Parathyroid adenoma (tissue), 2 donors: Measurements from ENCODE around the gene CCDC182.

Experiments used
- H2AFZ ChIP-seq: fragments of 300-600 bp; sonication (generic); one replicate; pipeline ENCODE4 v1.7.0; 2017; ENCODE audit warnings: antibody characterized with exemption, mild to moderate bottlenecking
- H3K27ac ChIP-seq: fragments of 300-600 bp; sonication (generic); one replicate; pipeline ENCODE4 v1.7.0; 2017
- H3K27me3 ChIP-seq: fragments of 300-600 bp; sonication (generic); one replicate; pipeline ENCODE4 v1.7.0; 2017; ENCODE audit warnings: low read length; ENCODE audit not compliant: control insufficient read depth, insufficient read depth
- H3K36me3 ChIP-seq: fragments of 300-600 bp; sonication (generic); one replicate; pipeline ENCODE4 v1.7.0; 2017; ENCODE audit warnings: low read length; ENCODE audit not compliant: control insufficient read depth, insufficient read depth
- H3K4me1 ChIP-seq: fragments of 300-600 bp; sonication (generic); one replicate; pipeline ENCODE4 v1.7.0; 2017; ENCODE audit warnings: control low read depth
- H3K4me2 ChIP-seq: fragments of 300-600 bp; sonication (generic); one replicate; pipeline ENCODE4 v1.7.0; 2017; ENCODE audit warnings: low read length
- H3K4me3 ChIP-seq: fragments of 300-600 bp; sonication (generic); one replicate; pipeline ENCODE4 v1.7.0; 2017; ENCODE audit warnings: low read depth, low read length
- H3K79me2 ChIP-seq: fragments of 300-600 bp; sonication (generic); one replicate; pipeline ENCODE4 v1.7.0; 2017; ENCODE audit warnings: control low read depth
- H3K9ac ChIP-seq: fragments of 300-600 bp; sonication (generic); one replicate; pipeline ENCODE4 v1.7.0; 2017; ENCODE audit warnings: mild to moderate bottlenecking
- H3K9me3 ChIP-seq: fragments of 300-600 bp; sonication (generic); one replicate; pipeline ENCODE4 v1.7.0; 2017; ENCODE audit warnings: low read length; ENCODE audit not compliant: control insufficient read depth
- TF ChIP-seq, protein P1 (sequence below): fragments of 300-600 bp; sonication (generic); IDR thresholded peaks from one replicate; pipeline ENCODE4 v1.7.0; 2017; ENCODE audit warnings: antibody characterized with exemption, mild to moderate bottlenecking
- donor health status: primary hyperparathyroidism.

Gene CCDC182

DNA sequence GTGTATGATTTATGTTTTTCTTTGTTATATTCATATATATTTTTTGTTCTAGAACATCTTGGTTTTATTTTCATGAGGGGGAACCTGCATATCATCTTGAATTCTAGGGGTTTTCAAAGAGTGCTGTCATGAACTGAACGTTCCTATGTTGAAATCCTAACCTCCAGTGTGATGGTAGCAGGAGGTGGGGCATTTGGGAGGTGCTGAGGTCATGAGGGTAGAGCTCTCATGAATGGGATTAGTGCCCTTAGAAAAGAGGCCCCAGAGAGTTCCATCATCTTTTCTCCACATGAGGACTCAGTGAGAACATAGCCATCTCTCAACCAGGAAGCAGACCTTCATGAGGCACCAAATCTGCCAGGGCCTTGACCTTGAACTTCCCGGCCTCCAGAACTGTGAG lies 34.6 kb upstream of the CCDC182 start:
- Histone ChIP-seq H3K4me3 (no peak overlapping the region), H3K9me3 (no peaks in the 10 kb centered on the region), H3K27ac (no peak overlapping the region), H3K4me2 (no peak overlapping the region), H3K4me1 (peaks cover 17% of the 10 kb centered on the region), H3K79me2 (no peaks in the 10 kb centered on the region), H3K36me3 (no peaks in the 10 kb centered on the region), H2AFZ (no peak overlapping the region), H3K9ac (no peak overlapping the region), H3K27me3 (no peaks in the 10 kb centered on the region)
- TF ChIP-seq, protein P1, sequence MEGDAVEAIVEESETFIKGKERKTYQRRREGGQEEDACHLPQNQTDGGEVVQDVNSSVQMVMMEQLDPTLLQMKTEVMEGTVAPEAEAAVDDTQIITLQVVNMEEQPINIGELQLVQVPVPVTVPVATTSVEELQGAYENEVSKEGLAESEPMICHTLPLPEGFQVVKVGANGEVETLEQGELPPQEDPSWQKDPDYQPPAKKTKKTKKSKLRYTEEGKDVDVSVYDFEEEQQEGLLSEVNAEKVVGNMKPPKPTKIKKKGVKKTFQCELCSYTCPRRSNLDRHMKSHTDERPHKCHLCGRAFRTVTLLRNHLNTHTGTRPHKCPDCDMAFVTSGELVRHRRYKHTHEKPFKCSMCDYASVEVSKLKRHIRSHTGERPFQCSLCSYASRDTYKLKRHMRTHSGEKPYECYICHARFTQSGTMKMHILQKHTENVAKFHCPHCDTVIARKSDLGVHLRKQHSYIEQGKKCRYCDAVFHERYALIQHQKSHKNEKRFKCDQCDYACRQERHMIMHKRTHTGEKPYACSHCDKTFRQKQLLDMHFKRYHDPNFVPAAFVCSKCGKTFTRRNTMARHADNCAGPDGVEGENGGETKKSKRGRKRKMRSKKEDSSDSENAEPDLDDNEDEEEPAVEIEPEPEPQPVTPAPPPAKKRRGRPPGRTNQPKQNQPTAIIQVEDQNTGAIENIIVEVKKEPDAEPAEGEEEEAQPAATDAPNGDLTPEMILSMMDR = no peak

DNA sequence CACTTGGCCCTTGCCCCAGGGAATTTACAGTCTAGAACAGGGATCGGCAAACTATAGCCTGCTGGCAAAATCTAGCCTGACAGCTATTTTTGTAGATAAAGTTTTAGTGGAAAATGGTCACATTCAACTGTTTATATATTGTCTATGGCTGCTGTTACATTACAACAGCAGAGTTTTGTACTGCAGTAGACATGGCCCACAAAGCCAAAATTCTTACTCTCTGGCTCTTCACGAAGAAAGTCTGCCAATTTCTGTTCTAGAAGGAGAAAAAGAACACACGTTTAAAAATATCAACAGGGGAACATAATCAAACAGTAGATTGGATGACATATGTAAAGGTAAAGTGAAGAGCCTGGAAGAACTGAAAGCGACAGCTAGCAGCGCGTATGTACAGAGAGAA lies 33.2 kb upstream of the CCDC182 start:
- no peaks in the 10 kb centered on the region for H3K9me3 ChIP-seq
- no peaks in the 10 kb centered on the region for H3K36me3 ChIP-seq
- H3K4me1 ChIP-seq = peaks cover 23% of the 10 kb centered on the region
- H3K4me3 ChIP-seq = no peak overlapping the region
- TF ChIP-seq, protein P1 = no peak
- H3K27ac ChIP-seq = no peak overlapping the region
- no peak overlapping the region for H3K9ac ChIP-seq
- no peak overlapping the region for H3K4me2 ChIP-seq
- H3K79me2 ChIP-seq = no peaks in the 10 kb centered on the region
- no peak overlapping the region for H2AFZ ChIP-seq
- H3K27me3 ChIP-seq = no peaks in the 10 kb centered on the region

DNA sequence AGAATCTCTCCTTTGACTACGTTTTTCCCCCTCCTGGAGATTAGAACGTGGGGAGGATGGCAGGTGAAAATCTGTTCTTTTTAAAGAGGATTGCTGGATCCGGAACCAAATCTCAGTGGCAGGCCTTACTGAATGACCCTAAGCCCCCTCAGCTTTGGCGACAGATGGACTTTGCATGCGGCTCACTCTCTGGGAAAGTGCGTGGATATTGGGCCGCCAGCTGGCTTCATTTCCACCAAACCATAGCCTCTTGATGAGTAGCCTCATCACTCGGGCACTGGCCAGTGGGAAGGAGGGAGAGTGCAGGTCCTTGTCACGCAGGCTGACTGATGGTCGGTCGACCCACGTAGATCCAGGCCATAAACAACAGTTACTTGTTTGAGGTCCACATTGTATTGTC lies 31.3 kb upstream of the CCDC182 start:
- H3K27ac ChIP-seq = peak overlapping the region; percentile 64
- H3K4me2 ChIP-seq = peak overlapping the region; percentile 39
- H3K9ac ChIP-seq = no peak overlapping the region
- TF ChIP-seq, protein P1 = no peak
- no peaks in the 10 kb centered on the region for H3K79me2 ChIP-seq
- H3K4me1 ChIP-seq = peaks cover 20% of the 10 kb centered on the region
- no peak overlapping the region for H3K4me3 ChIP-seq
- no peaks in the 10 kb centered on the region for H3K36me3 ChIP-seq
- H2AFZ ChIP-seq = peak overlapping the region; percentile 67
- no peaks in the 10 kb centered on the region for H3K9me3 ChIP-seq
- H3K27me3 ChIP-seq = no peaks in the 10 kb centered on the region

DNA sequence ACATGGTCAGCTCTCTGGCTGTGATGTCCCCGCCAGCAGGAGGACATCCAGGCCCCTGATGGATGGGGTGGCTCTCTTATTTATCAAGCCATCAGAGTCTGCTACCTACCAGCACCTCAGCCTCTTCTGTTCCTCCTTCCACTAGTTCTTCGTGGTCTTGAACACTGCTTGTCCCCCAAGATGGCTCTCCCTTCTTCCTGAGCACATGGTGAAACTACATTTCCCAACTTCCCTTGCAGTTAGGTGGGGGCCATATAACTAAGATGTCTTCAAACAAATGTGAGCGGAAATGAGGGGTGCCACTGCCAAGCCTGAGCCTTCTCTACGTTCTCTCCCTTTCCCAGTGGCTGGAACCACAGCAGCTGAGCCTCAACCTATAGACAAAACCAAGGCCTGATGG lies 29.8 kb upstream of the CCDC182 start:
- Histone ChIP-seq H3K79me2 (no peaks in the 10 kb centered on the region), H3K9ac (no peak overlapping the region), H3K4me2 (no peak overlapping the region), H3K9me3 (no peaks in the 10 kb centered on the region), H3K27ac (peak overlapping the region; percentile 64), H3K36me3 (no peaks in the 10 kb centered on the region), H3K4me3 (no peak overlapping the region), H2AFZ (no peak overlapping the region), H3K4me1 (peaks cover 26% of the 10 kb centered on the region), H3K27me3 (no peaks in the 10 kb centered on the region)
- TF ChIP-seq, protein P1 = no peak

- H3K4me3 ChIP-seq = no peak overlapping the region
- peaks cover 26% of the 10 kb centered on the region for H3K4me1 ChIP-seq
- no peak overlapping the region for H3K4me2 ChIP-seq
- H3K9ac ChIP-seq = no peak overlapping the region
- H3K27ac ChIP-seq = no peak overlapping the region
- no peaks in the 10 kb centered on the region for H3K9me3 ChIP-seq
- no peaks in the 10 kb centered on the region for H3K36me3 ChIP-seq
- peak overlapping the region; percentile 53 for H2AFZ ChIP-seq
- H3K27me3 ChIP-seq = no peaks in the 10 kb centered on the region
- TF ChIP-seq, protein P1 = no peak
- no peaks in the 10 kb centered on the region for H3K79me2 ChIP-seq
These were observed 28.5 kb upstream of the CCDC182 start for GRCh38 chr17:57773557-57773956.
